Esophagus squamous epithelium (tissue), 5 donors: Measurements from ENCODE around the gene ATP10A. TPM values are rescaled to one million over a fixed set of nuclear protein-coding genes. Genes with fewer than 3 reads are reported as not detected.
"Not testable (repeated sequence)": the region's sequence is repeated elsewhere in the genome, so short reads cannot be mapped to it uniquely, and the experiment has no call there.

Experiments used
- DNase-seq: peaks from one replicate; lab custom pipeline; 2025; lab: John Stamatoyannopoulos, UW
- H3K27ac ChIP-seq, 4 donors: fragments of 200-600 bp; sonication (generic); one replicate each; pipeline ENCODE4 v1.5.1; 2016 to 2019; ENCODE audit warnings: mild to moderate bottlenecking in 1 of 4
- H3K27me3 ChIP-seq, 4 donors: fragments of 200-600 bp; sonication (generic); 1 replicate in 3 of 4; 2 replicates in 1 of 4; pipeline versions ENCODE4 v1.5.1 to v1.6.0; 2017 to 2021; ENCODE audit warnings: antibody characterized with exemption in 1 of 4
- H3K36me3 ChIP-seq, 3 donors: fragments of 200-600 bp; sonication (generic); one replicate each; pipeline ENCODE4 v1.5.1; 2016 to 2019
- H3K4me1 ChIP-seq, 3 donors: fragments of 200-600 bp; sonication (generic); one replicate each; pipeline ENCODE4 v1.5.1; 2017 to 2019
- H3K4me3 ChIP-seq, 4 donors: fragments of 200-600 bp; sonication (generic); 1 replicate in 3 of 4; 2 replicates in 1 of 4; pipeline ENCODE4 v1.5.1; 2016 to 2019; ENCODE audit warnings: mild to moderate bottlenecking in 2 of 4, moderate library complexity in 1 of 4
- H3K9me3 ChIP-seq, 3 donors: fragments of 200-600 bp; sonication (generic); one replicate each; pipeline ENCODE4 v1.5.1; 2016 to 2019
- POLR2A ChIP-seq, 4 donors: fragments of 450-650 bp; IDR thresholded peaks; one replicate each; pipeline ENCODE4 v1.6.1; 2017; ENCODE audit warnings: antibody characterized with exemption in 4 of 4, mild to moderate bottlenecking in 4 of 4, moderate library complexity in 3 of 4
- WGBS, 2 donors: methylation state at CpG; one replicate each; pipeline ENCODE4 v1.1.5; 2018; 5-methylcytosine and 5-hydroxymethylcytosine counted together
- intact Hi-C: fragments of 100-400 bp; cut with DNase I; formaldehyde crosslinking; loops from one replicate; pipeline ENCODE4 v1.15.0; 2022
- total RNA-seq, 4 donors: library from RNA; depleted of rRNA; stranded (reverse); fragments of >200 nt; gene quantifications; one replicate each; pipeline ENCODE4 v1.1.0, GENCODE V29; 2016
- TF ChIP-seq, protein P1 (sequence below), 6 experiments: fragments of 450-650 bp in 4 of 6; fragments of 200-600 bp in 2 of 6; sonication (generic) in 2 of 6; IDR thresholded peaks; one replicate each; pipeline ENCODE4 v1.5.1; 2016 to 2019; ENCODE audit warnings: antibody characterized with exemption in 6 of 6, mild to moderate bottlenecking in 4 of 6, moderate library complexity in 4 of 6
- donor health status: DM: yes; HTN: yes; CAD: no.

The ATP10A gene
- total RNA-seq, 4 donors from 2014 or later, result 0.88 to 6.3 (median 1.9) TPM

DNA sequence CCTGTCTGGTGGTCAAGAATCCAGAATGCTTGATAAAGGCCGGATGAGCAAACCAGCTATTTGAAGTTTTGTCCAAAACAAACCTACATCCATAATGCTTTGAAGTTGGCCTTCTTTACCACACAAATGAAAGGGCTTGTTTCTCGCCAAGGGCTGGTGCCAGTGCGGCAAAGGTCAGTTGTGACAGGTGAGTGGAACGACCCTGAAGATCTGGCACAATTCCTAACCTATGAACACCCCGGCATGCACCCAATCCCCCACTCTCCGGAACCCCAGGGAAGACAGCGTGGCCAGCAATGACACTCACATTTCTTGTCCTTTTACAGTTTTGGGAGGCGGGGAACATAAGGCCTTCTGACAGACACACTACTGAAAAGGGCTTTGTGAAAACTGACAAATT lies 90.6 kb downstream of the ATP10A start:
- TF ChIP-seq, protein P1, sequence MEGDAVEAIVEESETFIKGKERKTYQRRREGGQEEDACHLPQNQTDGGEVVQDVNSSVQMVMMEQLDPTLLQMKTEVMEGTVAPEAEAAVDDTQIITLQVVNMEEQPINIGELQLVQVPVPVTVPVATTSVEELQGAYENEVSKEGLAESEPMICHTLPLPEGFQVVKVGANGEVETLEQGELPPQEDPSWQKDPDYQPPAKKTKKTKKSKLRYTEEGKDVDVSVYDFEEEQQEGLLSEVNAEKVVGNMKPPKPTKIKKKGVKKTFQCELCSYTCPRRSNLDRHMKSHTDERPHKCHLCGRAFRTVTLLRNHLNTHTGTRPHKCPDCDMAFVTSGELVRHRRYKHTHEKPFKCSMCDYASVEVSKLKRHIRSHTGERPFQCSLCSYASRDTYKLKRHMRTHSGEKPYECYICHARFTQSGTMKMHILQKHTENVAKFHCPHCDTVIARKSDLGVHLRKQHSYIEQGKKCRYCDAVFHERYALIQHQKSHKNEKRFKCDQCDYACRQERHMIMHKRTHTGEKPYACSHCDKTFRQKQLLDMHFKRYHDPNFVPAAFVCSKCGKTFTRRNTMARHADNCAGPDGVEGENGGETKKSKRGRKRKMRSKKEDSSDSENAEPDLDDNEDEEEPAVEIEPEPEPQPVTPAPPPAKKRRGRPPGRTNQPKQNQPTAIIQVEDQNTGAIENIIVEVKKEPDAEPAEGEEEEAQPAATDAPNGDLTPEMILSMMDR (IDR thresholded peaks at IDR 0.05), result no peak
- no peak for TF ChIP-seq POLR2A (IDR thresholded peaks at IDR 0.05)
- Histone ChIP-seq H3K27me3 (no peaks in the 10 kb centered on the region), H3K27ac (no peak overlapping the region), H3K36me3 (no peaks in the 10 kb centered on the region), H3K9me3 (no peaks in the 10 kb centered on the region), H3K4me3 (no peak overlapping the region), H3K4me1 (peaks cover 7 to 14% (median 8%) of the 10 kb centered on the region in 3 donors)
- DNase-seq, result no peak
- whole genome bisulfite sequencing, 2 donors, result 79 to 87% methylated on average over 6 of the region's 8 CpGs
- intact Hi-C loops, result no loop called here

DNA sequence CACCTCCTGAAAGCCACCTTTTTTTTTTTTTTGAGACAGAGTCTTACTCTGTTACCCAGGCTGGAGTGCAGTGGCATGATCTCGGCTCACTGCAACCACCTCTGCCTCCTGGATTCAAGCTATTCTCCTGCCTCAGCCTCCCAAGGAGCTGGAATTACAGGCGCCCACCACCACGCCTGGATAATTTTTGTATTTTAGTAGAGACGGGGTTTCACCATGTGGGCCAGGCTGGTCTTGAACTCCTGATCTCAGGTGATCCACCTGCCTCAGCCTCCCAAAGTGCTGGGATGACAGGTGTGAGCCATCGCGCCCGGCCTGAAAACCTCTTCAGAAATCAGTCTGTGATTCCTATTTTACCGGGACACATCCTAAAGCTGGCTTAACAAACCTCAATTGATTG lies 91.4 kb downstream of the ATP10A start:
- H3K4me1 ChIP-seq, result peaks cover 7 to 14% (median 8%) of the 10 kb centered on the region in 3 donors
- H3K27me3 ChIP-seq, DNase-seq, H3K36me3 ChIP-seq, H3K4me3 ChIP-seq, intact Hi-C loops, H3K9me3 ChIP-seq, H3K27ac ChIP-seq: not testable (repeated sequence)
- 88 to 89% methylated on average over 7 to 8 of the region's 8 CpGs for WGBS, 2 donors

DNA sequence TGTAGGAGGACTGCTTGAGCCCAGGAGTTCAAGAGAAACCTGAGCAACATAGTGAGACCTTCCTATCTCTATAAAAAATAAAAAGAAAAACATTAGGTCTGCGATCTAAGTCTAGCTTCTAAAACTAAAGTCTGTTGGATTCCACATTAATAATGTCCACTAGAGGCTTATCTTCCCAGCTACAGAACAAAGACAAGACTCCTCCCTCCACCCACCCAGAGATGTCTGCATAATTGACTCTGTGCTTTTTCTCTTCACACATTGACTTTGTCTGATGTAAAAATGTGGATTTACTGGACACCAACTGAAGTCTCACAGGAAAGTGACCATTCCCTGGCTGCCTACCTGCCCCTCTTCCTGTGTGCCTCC lies 91.8 kb downstream of the ATP10A start:
- Histone ChIP-seq H3K27ac (no peak overlapping the region), H3K36me3 (no peaks in the 10 kb centered on the region), H3K27me3 (no peaks in the 10 kb centered on the region), H3K4me1 (peaks cover 7 to 14% (median 8%) of the 10 kb centered on the region in 3 donors), H3K9me3 (no peaks in the 10 kb centered on the region), H3K4me3 (no peak overlapping the region)
- intact Hi-C loops, result no loop called here
- no peak for DNase-seq
- no peak for TF ChIP-seq POLR2A (IDR thresholded peaks at IDR 0.05)
- TF ChIP-seq, protein P1 (IDR thresholded peaks at IDR 0.05), result no peak
- 71 to 83% methylated on average over 1 of the region's 1 CpG for WGBS, 2 donors

DNA sequence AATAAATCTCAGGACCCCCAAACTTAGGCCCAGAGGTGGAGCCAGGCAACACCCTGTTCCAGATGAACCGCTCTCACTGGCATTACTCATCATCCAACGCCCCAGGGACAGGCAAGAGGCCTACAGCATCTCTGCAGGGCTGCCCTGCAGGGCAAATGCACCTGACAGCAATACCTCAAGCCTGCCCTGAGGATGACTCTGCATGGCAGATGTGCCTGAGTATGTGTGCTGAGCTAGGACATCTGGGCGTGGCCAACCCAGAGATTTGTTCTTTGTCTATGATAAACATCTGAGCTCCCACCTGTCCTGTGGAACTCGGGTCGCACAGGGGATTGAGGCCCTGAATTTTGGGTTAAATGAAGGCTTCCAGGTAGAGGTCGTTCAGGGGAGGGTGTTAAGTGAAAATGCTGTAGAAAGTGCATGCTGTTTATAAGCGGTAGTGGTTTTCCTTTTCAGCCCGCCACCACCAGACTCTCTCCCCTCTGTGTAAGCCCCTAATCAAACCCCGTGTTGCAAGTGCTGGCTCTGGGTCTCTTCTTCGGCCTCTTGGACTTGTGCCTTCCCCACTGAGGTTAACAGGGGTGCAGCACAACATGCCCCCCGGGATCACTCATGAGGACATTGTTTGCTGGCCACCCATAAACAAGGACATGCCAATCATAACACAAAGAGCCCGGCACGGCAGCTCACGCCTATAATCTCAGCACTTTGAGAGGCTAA lies 92.3 kb downstream of the ATP10A start:
- Histone ChIP-seq H3K27ac (no peak overlapping the region), H3K4me3 (no peak overlapping the region), H3K9me3 (no peaks in the 10 kb centered on the region), H3K27me3 (no peaks in the 10 kb centered on the region), H3K36me3 (no peaks in the 10 kb centered on the region), H3K4me1 (peaks cover 6 to 10% (median 7%) of the 10 kb centered on the region in 3 donors)
- DNase-seq, result no peak
- TF ChIP-seq, protein P1 (IDR thresholded peaks at IDR 0.05), result no peak
- no peak for TF ChIP-seq POLR2A (IDR thresholded peaks at IDR 0.05)
- intact Hi-C loops, result no loop called here
- WGBS, 2 donors, result 83 to 84% methylated on average over 11 of the region's 14 CpGs

DNA sequence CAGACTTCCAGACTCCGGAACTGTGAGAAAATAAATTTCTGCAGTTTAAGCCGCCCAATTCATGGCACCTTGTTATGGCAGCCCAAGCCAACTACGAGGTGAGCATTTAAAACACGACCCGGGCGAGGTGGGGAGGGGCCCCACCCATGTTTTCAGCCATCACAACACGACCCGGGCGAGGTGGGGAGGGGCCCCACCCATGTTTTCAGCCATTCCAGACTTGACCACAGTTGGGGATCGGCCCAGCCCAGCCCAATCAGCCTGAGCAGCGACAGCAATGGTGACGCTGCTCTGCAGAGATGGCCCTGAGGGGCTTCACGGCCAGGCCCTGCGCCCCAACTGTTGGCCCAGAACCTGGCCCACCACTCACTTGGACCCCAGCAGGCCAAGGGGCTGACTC lies 93.1 kb downstream of the ATP10A start:
- WGBS, 2 donors, result 85 to 100% methylated on average over 1 to 7 of the region's 14 CpGs
- no peak overlapping the region for H3K4me3 ChIP-seq
- DNase-seq, result no peak
- H3K9me3 ChIP-seq, result no peaks in the 10 kb centered on the region
- no peak overlapping the region for H3K27ac ChIP-seq
- intact Hi-C loops, result no loop called here
- no peak for TF ChIP-seq POLR2A (IDR thresholded peaks at IDR 0.05)
- TF ChIP-seq, protein P1 (IDR thresholded peaks at IDR 0.05), result no peak
- no peaks in the 10 kb centered on the region for H3K27me3 ChIP-seq
- H3K36me3 ChIP-seq, result no peaks in the 10 kb centered on the region
- H3K4me1 ChIP-seq, result peaks cover 0 to 2% (median 1%) of the 10 kb centered on the region in 3 donors
